CD14-positive monocyte (primary cell): ENCODE results near the gene SLC31A1. TPM values are rescaled to one million over a fixed set of nuclear protein-coding genes. Genes with fewer than 3 reads are reported as not detected.

Experiments used
- DNase-seq, 3 donors: peaks; one replicate each; pipeline ENCODE4 v3.0.0-alpha.2; 2011 to 2022
- H2AFZ ChIP-seq: 2 replicates; pipeline ENCODE4 v1.6.0; 2012; ENCODE audit warnings: mild to moderate bottlenecking, low read depth, low read length, inconsistent platforms; ENCODE audit not compliant: insufficient read depth, poor library complexity, severe bottlenecking
- H3K27ac ChIP-seq, 2 donors: 1 replicate in 1 of 2; 2 replicates in 1 of 2; pipeline ENCODE4 v1.5.1; 2012 to 2013; ENCODE audit warnings: low read length in 2 of 2, control low read depth in 1 of 2, inconsistent platforms in 1 of 2, low read depth in 1 of 2, mild to moderate bottlenecking in 1 of 2
- H3K27me3 ChIP-seq, 2 donors: one replicate each; pipeline versions ENCODE4 v1.6.0 to v1.6.1; 2011 to 2013; ENCODE audit warnings: low read length in 2 of 2; ENCODE audit not compliant: control insufficient read depth in 2 of 2, insufficient read depth in 2 of 2
- H3K36me3 ChIP-seq, 2 donors: replicated peaks in 1 of 2; 1 replicate in 1 of 2; 2 replicates in 1 of 2; pipeline versions ENCODE4 v1.5.1 to v1.6.1; 2012 to 2013; ENCODE audit warnings: low read length in 2 of 2, control low read depth in 1 of 2, inconsistent platforms in 1 of 2, mild to moderate bottlenecking in 1 of 2; ENCODE audit not compliant: insufficient read depth in 2 of 2, control insufficient read depth in 1 of 2
- H3K4me1 ChIP-seq, 2 donors: 1 replicate in 1 of 2; 2 replicates in 1 of 2; pipeline versions ENCODE4 v1.5.1 to v1.6.1; 2012 to 2013; ENCODE audit warnings: low read length in 2 of 2, control low read depth in 1 of 2, inconsistent platforms in 1 of 2, mild to moderate bottlenecking in 1 of 2, moderate library complexity in 1 of 2; ENCODE audit not compliant: insufficient read depth in 2 of 2, control insufficient read depth in 1 of 2
- H3K4me2 ChIP-seq: replicated peaks from 2 replicates; pipeline ENCODE3; 2012; ENCODE audit warnings: low read length, moderate library complexity, mild to moderate bottlenecking; ENCODE audit not compliant: poor library complexity, severe bottlenecking; ENCODE audit errors: extremely low read depth
- H3K4me3 ChIP-seq, 3 experiments: fragments of 200-600 bp in 1 of 3; sonication (generic) in 1 of 3; replicated peaks in 1 of 3; 1 replicate in 2 of 3; 2 replicates in 1 of 3; pipeline ENCODE4 v1.5.1; 2011 to 2013; ENCODE audit warnings: low read length in 3 of 3, mild to moderate bottlenecking in 3 of 3, control low read depth in 2 of 3, low read depth in 2 of 3, inconsistent platforms in 1 of 3, moderate library complexity in 1 of 3
- H3K79me2 ChIP-seq: 2 replicates; pipeline ENCODE4 v1.6.0; 2012; ENCODE audit warnings: mild to moderate bottlenecking, control low read depth, inconsistent platforms, low read length, moderate library complexity; ENCODE audit not compliant: insufficient read depth
- H3K9ac ChIP-seq: 2 replicates; pipeline ENCODE4 v1.6.0; 2017; ENCODE audit warnings: low read length, mild to moderate bottlenecking; ENCODE audit not compliant: insufficient read depth, poor library complexity, severe bottlenecking
- H3K9me3 ChIP-seq, 2 donors: replicated peaks in 1 of 2; 1 replicate in 1 of 2; 2 replicates in 1 of 2; pipeline versions ENCODE4 v1.5.1 to v1.6.1; 2012 to 2013; ENCODE audit warnings: low read length in 2 of 2, control low read depth in 1 of 2; ENCODE audit not compliant: control insufficient read depth in 1 of 2, insufficient read depth in 1 of 2
- H4K20me1 ChIP-seq: 2 replicates; pipeline ENCODE4 v1.6.0; 2012; ENCODE audit warnings: mild to moderate bottlenecking, low read length, control low read depth, moderate library complexity; ENCODE audit not compliant: insufficient read depth
- H3K27ac Mint-ChIP-seq, 7 donors: one replicate each; pipeline ENCODE4 v1.8.0; 2020; ENCODE audit warnings: mild to moderate bottlenecking in 7 of 7, mixed read lengths in 7 of 7, moderate library complexity in 6 of 7, inconsistent platforms in 2 of 7
- H3K27me3 Mint-ChIP-seq, 3 donors: one replicate each; pipeline ENCODE4 v1.8.0; 2021 to 2022; ENCODE audit warnings: low read depth in 3 of 3, mild to moderate bottlenecking in 3 of 3, mixed read lengths in 3 of 3, moderate library complexity in 3 of 3, inconsistent platforms in 1 of 3
- H3K36me3 Mint-ChIP-seq, 2 donors: one replicate each; pipeline ENCODE4 v1.8.0; 2020; ENCODE audit warnings: mixed read lengths in 2 of 2, inconsistent platforms in 1 of 2, mild to moderate bottlenecking in 1 of 2
- H3K4me1 Mint-ChIP-seq: one replicate; pipeline ENCODE4 v1.8.0; 2020; ENCODE audit warnings: mild to moderate bottlenecking, mixed read lengths
- H3K4me3 Mint-ChIP-seq, 2 donors: one replicate each; pipeline ENCODE4 v1.8.0; 2020; ENCODE audit warnings: mild to moderate bottlenecking in 2 of 2, mixed read lengths in 2 of 2, moderate library complexity in 1 of 2
- H3K9me3 Mint-ChIP-seq, 7 donors: one replicate each; pipeline ENCODE4 v1.8.0; 2020 to 2022; ENCODE audit warnings: mixed read lengths in 7 of 7, mild to moderate bottlenecking in 6 of 7, moderate library complexity in 6 of 7, inconsistent platforms in 2 of 7
- CTCF ChIP-seq: fragments of 200-600 bp; IDR thresholded peaks from one replicate; pipeline ENCODE4 v1.8.0; 2022; ENCODE audit warnings: antibody characterized with exemption, mild to moderate bottlenecking
- WGBS: methylation state at CpG from one replicate; pipeline ENCODE4 v1.1.5; 2013; ENCODE audit warnings: missing lambda C conversion rate; ENCODE audit not compliant: insufficient coverage; 5-methylcytosine and 5-hydroxymethylcytosine counted together
- intact Hi-C, 2 donors: fragments of 100-400 bp; cut with micrococcal nuclease; formaldehyde crosslinking; loops; one replicate each; pipeline versions ENCODE4 v1.15.0 to v1.15.1; 2023
- polyA plus RNA-seq, 3 donors: library from polyadenylated mRNA; depleted of rRNA in 1 of 3; unstranded in 2 of 3; stranded (reverse) in 1 of 3; fragments of 300-500 nt in 2 of 3; fragments of >200 nt in 1 of 3; fragmentation: Illumina TruSeq in 2 of 3; gene quantifications; 1 replicate in 2 of 3; 2 replicates in 1 of 3; pipeline ENCODE4 v1.2.3, GENCODE V29; 2012 to 2021

SLC31A1 gene
- polyA plus RNA-seq, 3 donors: 20.4 to 49.0 (median 38.8) TPM

GRCh38 chr9:113269355-113269754 is 48.0 kb downstream of the SLC31A1 start:
- peaks cover 8% of the 10 kb centered on the region for H4K20me1 ChIP-seq
- no peak overlapping the region for H3K9ac ChIP-seq
- H3K4me2 ChIP-seq: no peak overlapping the region
- H3K27ac ChIP-seq: no peak overlapping the region
- H3K36me3 ChIP-seq: peaks cover 59 to 82% of the 10 kb centered on the region in 2 donors
- TF ChIP-seq CTCF: no peak
- no CpG with 5 or more reads among the region's 2 CpGs for WGBS
- H3K4me3 Mint-ChIP-seq: no peak overlapping the region
- peaks cover 0 to 5% of the 10 kb centered on the region in 2 donors for H3K4me1 ChIP-seq
- DNase-seq: no peak
- H3K9me3 ChIP-seq: no peaks in the 10 kb centered on the region
- peaks cover 0 to 1% (median 0%) of the 10 kb centered on the region in 7 donors for H3K9me3 Mint-ChIP-seq
- no peak overlapping the region for H3K4me3 ChIP-seq
- intact Hi-C loops: no loop called here
- no peaks in the 10 kb centered on the region for H3K27me3 ChIP-seq
- peaks cover 54 to 76% of the 10 kb centered on the region in 2 donors for H3K36me3 Mint-ChIP-seq
- no peaks in the 10 kb centered on the region for H3K27me3 Mint-ChIP-seq
- H3K4me1 Mint-ChIP-seq: peaks cover 3% of the 10 kb centered on the region
- H3K27ac Mint-ChIP-seq: peak overlapping the region in 1 of 7 donors; percentile 26
- no peak overlapping the region for H2AFZ ChIP-seq
- peaks cover 11% of the 10 kb centered on the region for H3K79me2 ChIP-seq

- Mint-ChIP-seq H3K4me1 (peaks cover 4% of the 10 kb centered on the region), H3K36me3 (peaks cover 51 to 76% of the 10 kb centered on the region in 2 donors), H3K4me3 (no peak overlapping the region), H3K9me3 (peaks cover 0 to 1% (median 0%) of the 10 kb centered on the region in 7 donors), H3K27me3 (no peaks in the 10 kb centered on the region), H3K27ac (peak overlapping the region in 1 of 7 donors; percentile 48)
- no peak overlapping the region for H3K9ac ChIP-seq
- H2AFZ ChIP-seq: no peak overlapping the region
- no peak for DNase-seq
- peaks cover 17% of the 10 kb centered on the region for H3K79me2 ChIP-seq
- H3K27me3 ChIP-seq: no peaks in the 10 kb centered on the region
- peaks cover 4 to 10% of the 10 kb centered on the region in 2 donors for H3K4me1 ChIP-seq
- no peak overlapping the region for H3K4me3 ChIP-seq
- 100% methylated on average over 1 of the region's 2 CpGs for WGBS
- H3K27ac ChIP-seq: no peak overlapping the region
- intact Hi-C loops: loop anchor here (5.0 kb wide), 2 partner anchors 312 to 387 kb away; no protein-coding TSS in a partner anchor
- H3K9me3 ChIP-seq: no peaks in the 10 kb centered on the region
- no peak for TF ChIP-seq CTCF
- peaks cover 59 to 81% of the 10 kb centered on the region in 2 donors for H3K36me3 ChIP-seq
- H3K4me2 ChIP-seq: no peak overlapping the region
- H4K20me1 ChIP-seq: peaks cover 10% of the 10 kb centered on the region
These were observed 48.5 kb downstream of the SLC31A1 start for GRCh38 chr9:113269871-113270270.
